Anterior cingulate cortex (tissue), 58 donors: ENCODE results near the gene ADAP2.

ENCODE experiments used
- DNase-seq, 58 donors: peaks; one replicate each; lab custom pipeline; 2025; lab: John Stamatoyannopoulos, UW

The ADAP2 gene

DNA sequence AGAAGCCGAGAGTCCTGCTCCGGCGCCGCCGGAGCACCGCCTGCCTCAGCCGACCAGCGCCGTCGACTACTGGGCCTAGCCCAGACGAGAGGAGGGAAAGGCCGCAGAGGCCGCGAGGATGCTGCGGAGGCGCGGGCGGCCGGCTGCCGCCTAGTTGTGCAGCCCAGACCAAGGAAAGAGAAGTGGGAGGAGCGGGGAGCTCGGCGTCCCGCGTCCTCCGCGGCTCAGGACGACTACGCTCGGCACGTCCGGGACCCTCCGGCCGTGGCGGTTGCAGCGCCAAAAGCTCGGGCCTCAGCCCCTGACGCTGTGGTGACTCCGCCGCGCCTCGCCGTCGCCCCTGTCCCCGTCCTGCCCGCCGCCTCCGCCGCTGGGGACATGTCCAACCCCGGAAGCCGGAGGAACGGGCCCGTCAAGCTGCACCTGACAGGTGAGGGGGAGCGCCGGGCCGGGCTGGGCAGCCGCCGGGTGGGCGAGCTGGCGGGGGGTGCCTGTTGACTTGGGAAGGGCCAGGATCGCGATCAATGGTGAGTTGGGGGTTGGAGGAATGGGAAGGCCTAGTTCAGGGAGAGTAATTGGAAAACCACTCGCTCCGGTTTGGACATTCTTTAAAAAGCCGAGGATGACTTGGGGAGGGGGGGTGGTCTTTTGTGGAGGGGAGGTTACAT lies 86.8 kb downstream of the ADAP2 start:
- peak in 47 of 58 donors; percentile 10 to 74 (median 41) for DNase-seq
